ENCODE results near the gene IFNA16. TPM values are rescaled to one million over a fixed set of nuclear protein-coding genes. Genes with fewer than 3 reads are reported as not detected.
A peak's percentile ranks its signal among the peaks of the same experiment; 100 is the strongest.
"Not testable (repeated sequence)": the region's sequence is repeated elsewhere in the genome, so short reads cannot be mapped to it uniquely, and the experiment has no call there.

Gene IFNA16
- total RNA-seq, 1 donor from 2014 or later: not detected

DNA sequence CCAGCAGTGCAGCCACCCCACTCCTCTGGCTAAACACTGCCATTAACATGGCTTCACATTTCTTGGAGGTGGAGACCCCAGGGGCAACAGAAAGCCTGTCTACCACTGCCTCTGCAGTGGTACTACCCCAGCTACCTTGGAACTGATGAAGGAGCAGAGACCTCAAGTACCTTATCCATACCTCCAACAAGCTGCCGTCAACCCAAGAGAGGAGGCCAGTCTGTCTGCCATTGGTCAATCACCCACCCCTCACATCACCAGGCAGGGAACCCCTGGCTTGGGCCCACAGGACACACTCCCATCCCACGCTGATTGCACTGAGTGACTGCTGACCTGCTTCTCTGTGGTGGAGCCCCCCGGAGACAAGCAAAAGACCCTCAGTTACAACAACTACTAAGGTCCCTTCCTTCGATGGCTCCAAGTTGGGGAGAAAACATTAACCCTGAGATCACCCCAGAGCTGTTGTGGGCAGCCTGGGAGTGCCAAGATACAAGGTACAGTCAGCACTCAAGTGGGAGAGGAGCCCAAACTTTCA is 17.1 kb upstream of the IFNA16 start:
- Mint-ChIP-seq H3K9me3 (ENCODE audit: low read depth) (no peaks in the 10 kb centered on the region), H3K4me1 (ENCODE audit: low read depth) (no peaks in the 10 kb centered on the region), H3K27ac (no peak overlapping the region), H3K27me3 (peaks cover 34% of the 10 kb centered on the region), H3K36me3 (ENCODE audit: insufficient read depth) (no peaks in the 10 kb centered on the region), H3K4me3 (ENCODE audit: low read depth) (no peak overlapping the region)
- no peak for DNase-seq (ENCODE audit: low spot score, unreplicated experiment)
- TF ChIP-seq, protein P1, sequence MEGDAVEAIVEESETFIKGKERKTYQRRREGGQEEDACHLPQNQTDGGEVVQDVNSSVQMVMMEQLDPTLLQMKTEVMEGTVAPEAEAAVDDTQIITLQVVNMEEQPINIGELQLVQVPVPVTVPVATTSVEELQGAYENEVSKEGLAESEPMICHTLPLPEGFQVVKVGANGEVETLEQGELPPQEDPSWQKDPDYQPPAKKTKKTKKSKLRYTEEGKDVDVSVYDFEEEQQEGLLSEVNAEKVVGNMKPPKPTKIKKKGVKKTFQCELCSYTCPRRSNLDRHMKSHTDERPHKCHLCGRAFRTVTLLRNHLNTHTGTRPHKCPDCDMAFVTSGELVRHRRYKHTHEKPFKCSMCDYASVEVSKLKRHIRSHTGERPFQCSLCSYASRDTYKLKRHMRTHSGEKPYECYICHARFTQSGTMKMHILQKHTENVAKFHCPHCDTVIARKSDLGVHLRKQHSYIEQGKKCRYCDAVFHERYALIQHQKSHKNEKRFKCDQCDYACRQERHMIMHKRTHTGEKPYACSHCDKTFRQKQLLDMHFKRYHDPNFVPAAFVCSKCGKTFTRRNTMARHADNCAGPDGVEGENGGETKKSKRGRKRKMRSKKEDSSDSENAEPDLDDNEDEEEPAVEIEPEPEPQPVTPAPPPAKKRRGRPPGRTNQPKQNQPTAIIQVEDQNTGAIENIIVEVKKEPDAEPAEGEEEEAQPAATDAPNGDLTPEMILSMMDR (IDR thresholded peaks at IDR 0.05; ENCODE audit: unreplicated experiment): no peak

DNA sequence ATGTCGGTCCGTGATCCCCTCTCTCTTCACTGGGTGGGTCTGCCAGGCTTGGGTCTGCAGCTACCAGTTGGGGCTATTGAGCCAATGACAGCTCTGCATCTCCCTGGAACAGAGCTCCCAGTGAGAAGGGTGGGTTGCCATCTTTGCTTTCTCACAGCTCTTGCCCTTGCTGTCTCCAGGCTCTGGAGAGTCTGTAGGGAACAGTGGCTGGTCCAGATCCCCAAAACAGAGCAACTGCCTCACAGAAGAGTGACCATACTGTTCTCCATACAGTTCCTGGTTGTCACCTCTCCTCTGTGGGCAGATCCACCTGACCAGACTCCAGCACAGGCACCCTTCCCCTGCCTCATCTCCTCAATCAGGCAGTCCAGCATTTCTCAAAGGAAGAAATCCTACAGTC is 16.1 kb upstream of the IFNA16 start:
- no peaks in the 10 kb centered on the region for H3K4me1 Mint-ChIP-seq (ENCODE audit: low read depth)

DNA sequence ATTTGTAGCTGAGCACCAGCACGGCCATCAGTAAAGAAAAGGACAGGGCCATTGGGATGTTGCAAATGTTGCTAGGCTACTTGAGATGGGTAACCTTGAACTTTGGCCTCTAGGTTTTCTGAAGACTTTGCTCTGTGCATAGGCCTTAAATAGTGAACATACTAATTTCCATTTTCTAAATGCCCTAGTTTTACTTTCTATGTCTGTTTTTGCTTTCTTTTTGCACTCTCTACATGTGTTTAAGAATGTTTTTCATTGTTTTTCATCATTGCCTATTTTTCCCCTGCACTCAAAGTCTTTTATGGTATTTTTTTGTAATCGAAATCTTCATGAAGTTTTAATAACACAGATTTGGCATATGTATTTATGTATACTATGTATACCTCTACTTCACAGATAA is 11.0 kb upstream of the IFNA16 start, which contains the start of gene IFNA17:
IFNA17 (minus strand) TSS at position 101 of the 400 bp plus-strand sequence; CDS start at position 52, 49 bp downstream.
- peaks cover 24% of the 10 kb centered on the region for H3K27me3 Mint-ChIP-seq
- TF ChIP-seq, protein P1 (IDR thresholded peaks at IDR 0.05; ENCODE audit: unreplicated experiment): no peak
- H3K27ac Mint-ChIP-seq: no peak within 1 kb of the TSS
- no peaks in the 10 kb centered on the region for H3K36me3 Mint-ChIP-seq (ENCODE audit: insufficient read depth)
- no peak within 1 kb of the TSS for H3K4me3 Mint-ChIP-seq (ENCODE audit: low read depth)
- peaks cover 4% of the 10 kb centered on the region for H3K9me3 Mint-ChIP-seq (ENCODE audit: low read depth)
- DNase-seq (ENCODE audit: low spot score, unreplicated experiment): no peak
- no peaks in the 10 kb centered on the region for H3K4me1 Mint-ChIP-seq (ENCODE audit: low read depth)

More for the DNA sequence above, 16.1 kb upstream of the IFNA16 start:
- no peak for DNase-seq (ENCODE audit: low spot score, unreplicated experiment)
- no peaks in the 10 kb centered on the region for H3K9me3 Mint-ChIP-seq (ENCODE audit: low read depth)
- H3K27ac Mint-ChIP-seq: no peak overlapping the region
- H3K27me3 Mint-ChIP-seq: peaks cover 29% of the 10 kb centered on the region
- H3K4me3 Mint-ChIP-seq (ENCODE audit: low read depth): no peak overlapping the region
- no peaks in the 10 kb centered on the region for H3K36me3 Mint-ChIP-seq (ENCODE audit: insufficient read depth)
- TF ChIP-seq, protein P1 (IDR thresholded peaks at IDR 0.05; ENCODE audit: unreplicated experiment): no peak

DNA sequence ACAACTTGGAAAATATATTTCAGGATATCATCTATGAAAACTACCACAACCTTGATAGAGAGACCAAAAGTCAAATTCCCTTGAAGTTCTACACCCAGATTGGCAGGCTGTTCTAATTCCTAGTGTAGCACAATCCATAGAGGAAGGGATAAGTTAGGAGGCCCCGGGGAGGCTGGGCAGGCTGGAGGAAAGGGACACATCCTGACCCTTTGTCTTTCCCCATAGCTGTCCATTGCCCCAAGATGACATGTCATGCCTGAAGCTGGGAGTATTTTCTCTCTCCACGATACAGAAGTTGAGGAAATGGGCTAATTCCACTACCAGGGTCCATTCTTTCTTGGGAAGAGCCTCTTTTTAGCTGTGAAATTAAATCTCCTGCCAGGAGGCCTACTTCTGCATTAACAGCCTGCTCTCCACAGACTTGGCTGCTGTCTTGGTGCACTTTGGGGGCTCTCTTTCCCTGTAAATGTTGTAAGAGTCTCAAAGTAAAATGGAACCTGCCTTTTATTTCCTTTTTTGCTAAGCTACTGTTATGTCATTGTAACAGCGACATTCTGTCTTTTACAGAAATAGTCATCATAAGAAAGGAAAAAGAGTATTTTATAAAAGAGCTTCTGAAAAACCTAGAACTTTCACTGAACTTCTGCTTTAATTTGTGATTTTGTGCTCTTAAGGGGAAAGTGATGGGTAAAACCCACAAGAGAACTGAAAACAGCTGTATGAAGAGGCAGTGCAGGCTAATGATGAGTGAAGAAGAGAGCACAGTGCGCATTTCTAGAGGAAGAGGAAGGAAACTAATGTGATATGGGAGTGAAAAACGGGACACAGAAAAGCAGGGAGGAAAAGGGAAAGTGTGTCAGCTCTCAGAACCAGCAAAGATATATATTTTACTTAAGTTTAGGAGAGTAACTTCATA is 3.4 kb downstream of the IFNA16 start:
- not testable (repeated sequence) for H3K4me3 Mint-ChIP-seq (ENCODE audit: low read depth); H3K27ac Mint-ChIP-seq; DNase-seq (ENCODE audit: low spot score, unreplicated experiment); H3K36me3 Mint-ChIP-seq (ENCODE audit: insufficient read depth); H3K4me1 Mint-ChIP-seq (ENCODE audit: low read depth); H3K9me3 Mint-ChIP-seq (ENCODE audit: low read depth)
- TF ChIP-seq, protein P1 (IDR thresholded peaks at IDR 0.05; ENCODE audit: unreplicated experiment): peak; percentile 49
- peaks cover 12% of the 10 kb centered on the region for H3K27me3 Mint-ChIP-seq

DNA sequence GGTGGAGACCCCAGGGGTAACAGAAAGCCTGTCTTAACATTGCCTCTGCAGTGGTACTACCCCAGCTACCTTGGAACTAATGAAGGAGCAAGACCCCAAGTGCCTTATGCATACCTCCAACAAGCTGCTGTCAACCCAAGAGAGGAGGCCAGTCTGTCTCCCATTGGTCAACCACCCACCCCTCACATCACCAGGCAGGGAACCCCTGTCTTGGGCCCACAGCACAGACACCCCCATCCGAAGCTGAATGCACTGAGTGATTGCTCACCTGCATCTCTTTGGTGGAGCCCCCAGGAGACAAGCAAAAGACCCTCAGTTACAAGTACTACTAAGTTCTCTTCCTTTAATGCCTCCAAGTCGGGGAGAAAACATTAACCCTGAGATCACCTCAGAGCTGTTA is 5.0 kb downstream of the IFNA16 start:
- not testable (repeated sequence) for DNase-seq (ENCODE audit: low spot score, unreplicated experiment)

DNA sequence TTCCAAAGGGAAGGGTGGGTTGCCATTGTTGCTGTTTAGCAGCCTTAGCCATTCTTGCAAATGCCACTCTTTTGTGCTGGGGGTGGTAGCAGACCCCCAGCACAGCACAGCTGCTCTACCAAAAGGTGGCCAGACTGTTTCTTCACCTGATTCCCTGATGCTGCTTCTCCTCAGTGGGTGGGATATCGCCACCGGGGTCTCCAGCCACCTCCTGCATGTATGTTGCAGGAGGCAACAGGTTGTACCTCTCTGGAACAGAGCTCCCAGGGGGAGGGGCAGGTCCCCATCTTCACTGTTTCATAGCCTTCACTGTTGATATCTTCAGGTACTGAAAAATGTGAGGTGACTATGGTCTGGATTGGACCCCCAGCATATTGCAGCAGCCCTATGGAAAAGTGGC is 6.3 kb downstream of the IFNA16 start:
- not testable (repeated sequence) for H3K4me1 Mint-ChIP-seq (ENCODE audit: low read depth); H3K9me3 Mint-ChIP-seq (ENCODE audit: low read depth); H3K27ac Mint-ChIP-seq; H3K36me3 Mint-ChIP-seq (ENCODE audit: insufficient read depth); DNase-seq (ENCODE audit: low spot score, unreplicated experiment); H3K27me3 Mint-ChIP-seq; H3K4me3 Mint-ChIP-seq (ENCODE audit: low read depth)

More for the DNA sequence above, 5.0 kb downstream of the IFNA16 start:
- not testable (repeated sequence) for H3K4me3 Mint-ChIP-seq (ENCODE audit: low read depth); H3K36me3 Mint-ChIP-seq (ENCODE audit: insufficient read depth); H3K4me1 Mint-ChIP-seq (ENCODE audit: low read depth); H3K27ac Mint-ChIP-seq; H3K9me3 Mint-ChIP-seq (ENCODE audit: low read depth)
- peaks cover 12% of the 10 kb centered on the region for H3K27me3 Mint-ChIP-seq
